Common myeloid progenitor, CD34-positive (primary cell): ENCODE measurements around the gene HYCC1. TPM values are rescaled to one million over a fixed set of nuclear protein-coding genes. Genes with fewer than 3 reads are reported as not detected.
"Not testable (repeated sequence)": the region's sequence is repeated elsewhere in the genome, so short reads cannot be mapped to it uniquely, and the experiment has no call there.

ENCODE experiments used
- CTCF ChIA-PET: fragments of 350-600 bp; sonication (Branson Sonifier 250); formaldehyde crosslinking; loops from one replicate; lab custom pipeline; 2021; ENCODE audit warnings: antibody characterized with exemption; lab: Charles Lee
- POLR2A ChIA-PET: fragments of 350-600 bp; sonication (Branson Sonifier 250); formaldehyde crosslinking; loops from one replicate; lab custom pipeline; 2021; ENCODE audit warnings: antibody characterized with exemption; lab: Charles Lee
- DNase-seq, 3 donors: peaks; one replicate each; pipeline versions ENCODE4 v3.0.0 to v3.0.0-alpha.2; 2013
- H3K27ac ChIP-seq, 2 experiments: 1 replicate in 1 of 2; 2 replicates in 1 of 2; pipeline ENCODE4 v1.7.0; 2013; ENCODE audit warnings: inconsistent platforms in 2 of 2, low read length in 2 of 2, mild to moderate bottlenecking in 2 of 2, low read depth in 1 of 2, moderate library complexity in 1 of 2; ENCODE audit not compliant: severe bottlenecking in 2 of 2, insufficient read depth in 1 of 2, poor library complexity in 1 of 2
- H3K27me3 ChIP-seq, 5 experiments: replicated peaks in 2 of 5; 1 replicate in 3 of 5; 2 replicates in 2 of 5; pipeline versions ENCODE4 v1.6.1 to v1.7.0; 2013; ENCODE audit warnings: low read length in 4 of 5, mild to moderate bottlenecking in 2 of 5, moderate library complexity in 2 of 5, inconsistent platforms in 1 of 5; ENCODE audit not compliant: insufficient read depth in 5 of 5, control insufficient read depth in 4 of 5
- H3K36me3 ChIP-seq, 4 experiments: 1 replicate in 2 of 4; 2 replicates in 2 of 4; pipeline versions ENCODE4 v1.6.1 to v1.7.0; 2013; ENCODE audit warnings: low read length in 3 of 4, control low read depth in 1 of 4, mild to moderate bottlenecking in 1 of 4; ENCODE audit not compliant: control insufficient read depth in 4 of 4, insufficient read depth in 4 of 4
- H3K4me1 ChIP-seq, 4 experiments: 1 replicate in 3 of 4; 2 replicates in 1 of 4; pipeline versions ENCODE4 v1.6.1 to v1.7.1; 2013; ENCODE audit warnings: low read length in 3 of 4, mild to moderate bottlenecking in 3 of 4, control low read depth in 1 of 4, inconsistent platforms in 1 of 4, moderate library complexity in 1 of 4; ENCODE audit not compliant: control insufficient read depth in 4 of 4, insufficient read depth in 4 of 4; ENCODE audit errors: control extremely low read depth in 1 of 4
- H3K4me3 ChIP-seq, 7 experiments: 1 replicate in 4 of 7; 2 replicates in 3 of 7; pipeline versions ENCODE4 v1.5.1 to v1.7.0; 2013; ENCODE audit warnings: mild to moderate bottlenecking in 7 of 7, low read length in 6 of 7, moderate library complexity in 6 of 7, inconsistent platforms in 2 of 7, low read depth in 2 of 7, control low read depth in 1 of 7; ENCODE audit not compliant: insufficient read depth in 4 of 7, control insufficient read depth in 1 of 7; ENCODE audit errors: extremely low read depth in 1 of 7
- H3K9me3 ChIP-seq, 5 experiments: 1 replicate in 4 of 5; 2 replicates in 1 of 5; pipeline versions ENCODE4 v1.6.1 to v1.7.1; 2013; ENCODE audit warnings: low read length in 4 of 5, mild to moderate bottlenecking in 2 of 5, inconsistent platforms in 1 of 5, low read depth in 1 of 5, moderate library complexity in 1 of 5; ENCODE audit not compliant: control insufficient read depth in 4 of 5, insufficient read depth in 2 of 5; ENCODE audit errors: control extremely low read depth in 1 of 5
- WGBS: methylation state at CpG from one replicate; pipeline ENCODE4 v1.1.5; 2013; ENCODE audit not compliant: insufficient coverage; 5-methylcytosine and 5-hydroxymethylcytosine counted together
- polyA plus RNA-seq: library from polyadenylated mRNA; unstranded; fragments of 120-200 nt; gene quantifications from one replicate; pipeline ENCODE4 v1.2.1, GENCODE V29; 2013

The HYCC1 gene
- polyA plus RNA-seq = 13.8 TPM

DNA sequence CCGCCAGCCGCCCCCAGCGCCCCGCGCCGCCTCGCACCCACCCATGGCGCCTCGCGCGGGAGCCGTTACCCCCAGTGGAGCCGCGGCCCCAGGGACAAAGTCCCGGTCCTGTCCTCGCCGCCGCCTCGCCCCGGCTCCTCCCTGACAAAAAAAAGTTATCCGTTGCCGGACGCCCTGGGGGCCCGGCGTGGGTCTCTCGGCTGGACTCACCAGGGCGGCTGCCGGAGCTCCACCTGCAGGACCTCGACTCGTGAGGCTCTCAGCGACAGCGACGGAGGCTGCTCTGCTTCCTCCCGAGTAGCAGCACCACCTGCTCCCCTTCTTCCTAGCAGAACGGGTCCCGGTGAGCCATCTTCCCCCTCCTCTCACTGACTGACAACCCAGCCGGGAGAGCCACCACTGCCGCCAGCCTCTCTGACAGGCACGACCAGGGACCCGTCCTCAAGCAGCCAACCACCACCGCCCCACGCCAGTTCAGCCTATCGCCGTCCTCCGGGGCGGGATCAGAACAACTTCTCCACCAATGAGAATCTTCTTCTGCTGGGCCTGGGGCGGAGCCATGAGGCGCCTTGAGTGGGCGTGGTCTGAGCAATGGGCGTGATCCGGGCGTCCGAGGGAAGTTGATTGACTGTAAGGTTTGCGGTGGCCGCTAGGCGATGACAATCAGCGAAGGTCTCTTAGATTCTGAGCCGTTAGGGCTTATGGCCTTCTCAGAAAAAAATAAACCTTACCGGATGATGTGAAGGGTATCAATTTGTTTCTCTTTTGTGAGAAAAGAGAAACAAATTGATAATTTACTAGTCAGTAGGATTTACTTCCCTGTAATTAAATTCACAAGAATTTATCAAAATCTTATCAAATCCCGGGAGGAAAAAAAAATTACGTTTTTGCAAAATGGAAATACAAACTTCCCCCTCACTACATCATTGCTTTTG is at the start of gene HYCC1:
HYCC1 (minus strand) TSS at position 416 of the 935 bp plus-strand sequence. CDS start 23,019 bp downstream, outside the sequence.
- POLR2A ChIA-PET = no interaction called here
- H3K9me3 ChIP-seq = no peaks in the 10 kb centered on the region
- DNase-seq = peak; percentile 98 to 99 (median 99)
- H3K27me3 ChIP-seq = no peaks in the 10 kb centered on the region
- 2% methylated on average over 57 of the region's 61 CpGs for WGBS
- peaks cover 12 to 57% (median 21%) of the 10 kb centered on the region in 4 experiments for H3K4me1 ChIP-seq
- peak within 1 kb of the TSS; percentile 72 to 95 (median 93) for H3K4me3 ChIP-seq
- CTCF ChIA-PET = no interaction called here
- H3K36me3 ChIP-seq = no peaks in the 10 kb centered on the region
- H3K27ac ChIP-seq = peak within 1 kb of the TSS in 1 of 2 experiments; percentile 72

DNA sequence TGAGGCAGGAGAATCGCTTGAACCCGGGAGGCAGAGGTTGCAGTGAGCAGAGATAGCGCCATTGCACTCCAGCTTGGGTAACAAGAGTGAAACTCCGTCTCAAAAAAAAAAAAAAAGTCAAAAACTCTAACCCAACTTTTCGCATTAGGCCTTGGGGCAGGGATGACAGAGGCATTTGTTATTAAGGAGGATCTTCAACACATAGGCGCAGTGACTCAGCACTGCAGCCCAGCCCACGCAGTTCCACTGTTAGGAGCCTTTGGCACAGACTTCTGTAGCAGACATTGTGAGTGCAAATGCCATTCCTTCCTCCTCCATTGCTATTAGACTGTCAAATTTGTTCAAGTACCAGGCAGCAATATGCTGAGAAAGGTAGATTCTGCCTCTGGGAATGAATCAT is 48.5 kb upstream of the HYCC1 start:
- Histone ChIP-seq H3K27ac (no peak overlapping the region), H3K4me1 (no peaks in the 10 kb centered on the region), H3K9me3 (no peaks in the 10 kb centered on the region), H3K27me3 (no peaks in the 10 kb centered on the region), H3K4me3 (no peak overlapping the region), H3K36me3 (no peaks in the 10 kb centered on the region)
- ChIA-PET POLR2A (no interaction called here), CTCF (no interaction called here)
- DNase-seq = no peak
- 90% methylated on average over 5 of the region's 7 CpGs for WGBS

- CTCF ChIA-PET = no interaction called here
Observed at GRCh38 chr7:23061327-23061726, 47.4 kb upstream of the HYCC1 start.

GRCh38 chr7:23058408-23059096 is 44.6 kb upstream of the HYCC1 start:
- CTCF ChIA-PET = interaction anchor here (0.7 to 1.2 kb wide), 3 partner anchors 38 to 498 kb away, joined by 3 read pairs; no protein-coding TSS in a partner anchor

More at GRCh38 chr7:23061327-23061726, 47.4 kb upstream of the HYCC1 start:
- no peak for DNase-seq
- WGBS = 100% methylated on average over 3 of the region's 6 CpGs
- no peaks in the 10 kb centered on the region for H3K9me3 ChIP-seq
- no peaks in the 10 kb centered on the region for H3K4me1 ChIP-seq
- no peaks in the 10 kb centered on the region for H3K27me3 ChIP-seq
- no peak overlapping the region for H3K27ac ChIP-seq
- POLR2A ChIA-PET = no interaction called here
- H3K4me3 ChIP-seq = no peak overlapping the region
- H3K36me3 ChIP-seq = no peaks in the 10 kb centered on the region

GRCh38 chr7:23055582-23056178 is 41.8 kb upstream of the HYCC1 start:
- ChIA-PET CTCF (interaction anchor here (0.7 to 3.8 kb wide), 24 partner anchors 10 to 529 kb away, joined by 3 to 24 read pairs (median 4); partner anchors contain the start of gene IL6), POLR2A (no interaction called here)
- no peaks in the 10 kb centered on the region for H3K36me3 ChIP-seq
- H3K9me3 ChIP-seq = no peaks in the 10 kb centered on the region
- DNase-seq = peak; percentile 73 to 84 (median 81)
- H3K4me3 ChIP-seq = no peak overlapping the region
- H3K4me1 ChIP-seq = no peaks in the 10 kb centered on the region
- no CpG with 5 or more reads among the region's 2 CpGs for WGBS
- H3K27ac ChIP-seq = no peak overlapping the region
- no peaks in the 10 kb centered on the region for H3K27me3 ChIP-seq

More at GRCh38 chr7:23058408-23059096, 44.6 kb upstream of the HYCC1 start:
- POLR2A ChIA-PET = no interaction called here
- Histone ChIP-seq H3K27me3 (no peaks in the 10 kb centered on the region), H3K9me3 (no peaks in the 10 kb centered on the region), H3K27ac (no peak overlapping the region), H3K4me3 (no peak overlapping the region), H3K4me1 (no peaks in the 10 kb centered on the region), H3K36me3 (no peaks in the 10 kb centered on the region)
- 93% methylated on average over 4 of the region's 6 CpGs for WGBS
- DNase-seq = no peak

GRCh38 chr7:23051124-23051485 is 37.2 kb upstream of the HYCC1 start:
- CTCF ChIA-PET = interaction anchor here (1.0 kb wide), 1 partner anchor 34 kb away, joined by 3 read pairs; no protein-coding TSS in a partner anchor
- H3K4me3 ChIP-seq, H3K36me3 ChIP-seq, H3K9me3 ChIP-seq, POLR2A ChIA-PET, H3K27me3 ChIP-seq, H3K27ac ChIP-seq, DNase-seq, H3K4me1 ChIP-seq: not testable (repeated sequence)
- 100% methylated on average over 2 of the region's 3 CpGs for whole genome bisulfite sequencing
